ENCODE measurements around the gene GNAO1.
"Not testable (repeated sequence)": the region's sequence is repeated elsewhere in the genome, so short reads cannot be mapped to it uniquely, and the experiment has no call there.

GNAO1 gene

GRCh38 chr16:56373003-56373402 lies 181.7 kb downstream of the GNAO1 start:
- in situ Hi-C loops (cut with MboI; ENCODE audit: low sequenced_read_pairs) = no loop called here

- in situ Hi-C loops (cut with MboI; ENCODE audit: low sequenced_read_pairs) = not testable (repeated sequence)
These were observed 184.5 kb downstream of the GNAO1 start for GRCh38 chr16:56375792-56376191.

- in situ Hi-C loops (cut with MboI; ENCODE audit: low sequenced_read_pairs) = not testable (repeated sequence)
These were observed 187.8 kb downstream of the GNAO1 start for GRCh38 chr16:56379044-56379443.

GRCh38 chr16:56380778-56381485 lies 189.6 kb downstream of the GNAO1 start:
- in situ Hi-C loops (cut with MboI; ENCODE audit: low sequenced_read_pairs) = not testable (repeated sequence)

- in situ Hi-C loops (cut with MboI; ENCODE audit: low sequenced_read_pairs) = no loop called here
These were observed 191.2 kb downstream of the GNAO1 start for GRCh38 chr16:56382459-56382858.

- in situ Hi-C loops (cut with MboI; ENCODE audit: low sequenced_read_pairs) = no loop called here
These were observed 191.6 kb downstream of the GNAO1 start for GRCh38 chr16:56382901-56383355.

GRCh38 chr16:56384074-56384721 lies 192.9 kb downstream of the GNAO1 start:
- in situ Hi-C loops (cut with MboI; ENCODE audit: low sequenced_read_pairs) = no loop called here

- in situ Hi-C loops (cut with MboI; ENCODE audit: low sequenced_read_pairs) = no loop called here
These were observed 196.1 kb downstream of the GNAO1 start for GRCh38 chr16:56387396-56387795.

- in situ Hi-C loops (cut with MboI; ENCODE audit: low sequenced_read_pairs) = no loop called here
These were observed 196.9 kb downstream of the GNAO1 start for GRCh38 chr16:56388209-56388608.

- in situ Hi-C loops (cut with MboI; ENCODE audit: low sequenced_read_pairs) = no loop called here
These were observed 198.3 kb downstream of the GNAO1 start for GRCh38 chr16:56389554-56389953.

- in situ Hi-C loops (cut with MboI; ENCODE audit: low sequenced_read_pairs) = not testable (repeated sequence)
These were observed 205.4 kb downstream of the GNAO1 start for GRCh38 chr16:56396724-56397123.

- in situ Hi-C loops (cut with MboI; ENCODE audit: low sequenced_read_pairs) = no loop called here
These were observed 207.8 kb downstream of the GNAO1 start for GRCh38 chr16:56399047-56399446.

GRCh38 chr16:56399486-56399885 lies 208.2 kb downstream of the GNAO1 start:
- in situ Hi-C loops (cut with MboI; ENCODE audit: low sequenced_read_pairs) = no loop called here

GRCh38 chr16:56400458-56400857 lies 209.2 kb downstream of the GNAO1 start:
- in situ Hi-C loops (cut with MboI; ENCODE audit: low sequenced_read_pairs) = no loop called here

- in situ Hi-C loops (cut with MboI; ENCODE audit: low sequenced_read_pairs) = no loop called here
These were observed 210.2 kb downstream of the GNAO1 start for GRCh38 chr16:56401482-56401881.

GRCh38 chr16:56405977-56406672 lies 214.8 kb downstream of the GNAO1 start:
- in situ Hi-C loops (cut with MboI; ENCODE audit: low sequenced_read_pairs) = no loop called here

Measured in hTERT RPE-1 (cell line).